Uterus (tissue), 4 donors: ENCODE results near the gene NKAIN2. TPM values are rescaled to one million over a fixed set of nuclear protein-coding genes. Genes with fewer than 3 reads are reported as not detected.

Experiments used
- DNase-seq, 2 donors: peaks; one replicate each; pipeline ENCODE4 v3.0.0-alpha.2; 2019 to 2020
- H3K27ac ChIP-seq, 2 donors: fragments of 200-600 bp; sonication (generic); 1 replicate in 1 of 2; 2 replicates in 1 of 2; pipeline ENCODE4 v1.5.1; 2016 to 2018
- H3K27me3 ChIP-seq, 2 donors: fragments of 200-600 bp; sonication (generic); one replicate each; pipeline ENCODE4 v1.5.1; 2018 to 2019; ENCODE audit warnings: control low read depth in 1 of 2
- H3K36me3 ChIP-seq, 2 donors: fragments of 200-600 bp; sonication (generic); one replicate each; pipeline ENCODE4 v1.5.1; 2019; ENCODE audit warnings: control low read depth in 1 of 2
- H3K4me1 ChIP-seq, 2 donors: fragments of 200-600 bp; sonication (generic); one replicate each; pipeline ENCODE4 v1.5.1; 2018 to 2019; ENCODE audit warnings: control low read depth in 1 of 2
- H3K4me3 ChIP-seq, 2 donors: fragments of 200-600 bp; sonication (generic); 1 replicate in 1 of 2; 2 replicates in 1 of 2; pipeline ENCODE4 v1.5.1; 2018 to 2019; ENCODE audit warnings: mild to moderate bottlenecking in 1 of 2
- H3K9me3 ChIP-seq, 2 donors: fragments of 200-600 bp; sonication (generic); one replicate each; pipeline ENCODE4 v1.5.1; 2019; ENCODE audit warnings: control low read depth in 1 of 2
- CTCF ChIP-seq, 4 experiments: fragments of 200-600 bp in 2 of 4; fragments of 450-650 bp in 2 of 4; sonication (generic) in 2 of 4; IDR thresholded peaks; one replicate each; pipeline ENCODE4 v1.5.1; 2016 to 2019; ENCODE audit warnings: antibody characterized with exemption in 4 of 4, mild to moderate bottlenecking in 2 of 4, moderate library complexity in 1 of 4
- POLR2A ChIP-seq, 2 donors: fragments of 450-650 bp; IDR thresholded peaks; one replicate each; pipeline ENCODE4 v1.6.1; 2016; ENCODE audit warnings: antibody characterized with exemption in 2 of 2, mild to moderate bottlenecking in 1 of 2, moderate library complexity in 1 of 2
- intact Hi-C: fragments of 100-400 bp; cut with DNase I; formaldehyde crosslinking; loops from one replicate; pipeline ENCODE4 v1.15.1; 2023; ENCODE audit warnings: low total_unique reads
- total RNA-seq, 4 donors: library from RNA; depleted of rRNA in 3 of 4; stranded (reverse); fragments of >200 nt in 3 of 4; gene quantifications; one replicate each; pipeline versions ENCODE4 v1.1.0 to v1.2.4, GENCODE V29; 2014 to 2023
- donor health status: DM: yes; HTN: yes; CAD: no.

NKAIN2 gene
- total RNA-seq, 4 donors from 2014 or later = 0.59 to 1.1 (median 1.0) TPM; not detected in 1

GRCh38 chr6:124793398-124793797 lies 989.7 kb downstream of the NKAIN2 start:
- Histone ChIP-seq H3K36me3 (no peaks in the 10 kb centered on the region), H3K27me3 (no peaks in the 10 kb centered on the region), H3K4me1 (no peaks in the 10 kb centered on the region), H3K27ac (no peak overlapping the region), H3K4me3 (no peak overlapping the region), H3K9me3 (no peaks in the 10 kb centered on the region)
- TF ChIP-seq CTCF (IDR thresholded peaks at IDR 0.05) (no peak), POLR2A (IDR thresholded peaks at IDR 0.05) (no peak)
- no peak for DNase-seq
- intact Hi-C loops = no loop called here

- no peaks in the 10 kb centered on the region for H3K36me3 ChIP-seq
- H3K4me3 ChIP-seq = no peak overlapping the region
- H3K27me3 ChIP-seq = no peaks in the 10 kb centered on the region
- no peak for DNase-seq
- H3K27ac ChIP-seq = no peak overlapping the region
- TF ChIP-seq POLR2A (IDR thresholded peaks at IDR 0.05) (no peak), CTCF (IDR thresholded peaks at IDR 0.05) (no peak)
- intact Hi-C loops = no loop called here
- no peaks in the 10 kb centered on the region for H3K9me3 ChIP-seq
- no peaks in the 10 kb centered on the region for H3K4me1 ChIP-seq
Measured at GRCh38 chr6:124795643-124796463, 992.2 kb downstream of the NKAIN2 start.

GRCh38 chr6:124796464-124796970 lies 992.9 kb downstream of the NKAIN2 start:
- no peaks in the 10 kb centered on the region for H3K4me1 ChIP-seq
- no peaks in the 10 kb centered on the region for H3K9me3 ChIP-seq
- no peaks in the 10 kb centered on the region for H3K36me3 ChIP-seq
- no peaks in the 10 kb centered on the region for H3K27me3 ChIP-seq
- H3K4me3 ChIP-seq = no peak overlapping the region
- TF ChIP-seq CTCF (IDR thresholded peaks at IDR 0.05) (no peak), POLR2A (IDR thresholded peaks at IDR 0.05) (no peak)
- intact Hi-C loops = no loop called here
- H3K27ac ChIP-seq = no peak overlapping the region
- DNase-seq = no peak

- no peak for DNase-seq
- no peaks in the 10 kb centered on the region for H3K4me1 ChIP-seq
- no peak overlapping the region for H3K4me3 ChIP-seq
- no peak for TF ChIP-seq CTCF (IDR thresholded peaks at IDR 0.05)
- no peak for TF ChIP-seq POLR2A (IDR thresholded peaks at IDR 0.05)
- no peaks in the 10 kb centered on the region for H3K9me3 ChIP-seq
- no peaks in the 10 kb centered on the region for H3K27me3 ChIP-seq
- H3K27ac ChIP-seq = no peak overlapping the region
- H3K36me3 ChIP-seq = no peaks in the 10 kb centered on the region
- intact Hi-C loops = no loop called here
Measured at GRCh38 chr6:124797224-124797623, 993.6 kb downstream of the NKAIN2 start.

GRCh38 chr6:124798942-124799496 lies 995.4 kb downstream of the NKAIN2 start:
- intact Hi-C loops = no loop called here
- H3K4me3 ChIP-seq = no peak overlapping the region
- no peaks in the 10 kb centered on the region for H3K9me3 ChIP-seq
- H3K27ac ChIP-seq = no peak overlapping the region
- no peaks in the 10 kb centered on the region for H3K36me3 ChIP-seq
- TF ChIP-seq CTCF (IDR thresholded peaks at IDR 0.05) (no peak), POLR2A (IDR thresholded peaks at IDR 0.05) (no peak)
- H3K27me3 ChIP-seq = no peaks in the 10 kb centered on the region
- H3K4me1 ChIP-seq = no peaks in the 10 kb centered on the region
- no peak for DNase-seq
